PC-3 (cell line): Measurements from ENCODE around the gene NPFFR1.
"Not testable (repeated sequence)": the region's sequence is repeated elsewhere in the genome, so short reads cannot be mapped to it uniquely, and the experiment has no call there.

Experiments
- EZH2 ChIP-seq: fragments of 300-600 bp; sonication (generic); IDR thresholded peaks from one replicate; pipeline ENCODE4 v1.6.1; 2017; ENCODE audit warnings: antibody characterized with exemption, mild to moderate bottlenecking, low read length; ENCODE audit not compliant: unreplicated experiment
- EZH2phosphoT487 ChIP-seq: fragments of 300-600 bp; sonication (generic); IDR thresholded peaks from 2 replicates; pipeline ENCODE4 v1.6.1; 2018; ENCODE audit warnings: mild to moderate bottlenecking, antibody characterized with exemption, low read length, borderline replicate concordance
- TF ChIP-seq, protein P1 (sequence below): fragments of 300-600 bp; sonication (generic); conservative IDR thresholded peaks from 2 replicates; pipeline ENCODE4 v1.5.1; 2017; ENCODE audit warnings: antibody characterized with exemption, low read depth, mild to moderate bottlenecking, low read length

DNA sequence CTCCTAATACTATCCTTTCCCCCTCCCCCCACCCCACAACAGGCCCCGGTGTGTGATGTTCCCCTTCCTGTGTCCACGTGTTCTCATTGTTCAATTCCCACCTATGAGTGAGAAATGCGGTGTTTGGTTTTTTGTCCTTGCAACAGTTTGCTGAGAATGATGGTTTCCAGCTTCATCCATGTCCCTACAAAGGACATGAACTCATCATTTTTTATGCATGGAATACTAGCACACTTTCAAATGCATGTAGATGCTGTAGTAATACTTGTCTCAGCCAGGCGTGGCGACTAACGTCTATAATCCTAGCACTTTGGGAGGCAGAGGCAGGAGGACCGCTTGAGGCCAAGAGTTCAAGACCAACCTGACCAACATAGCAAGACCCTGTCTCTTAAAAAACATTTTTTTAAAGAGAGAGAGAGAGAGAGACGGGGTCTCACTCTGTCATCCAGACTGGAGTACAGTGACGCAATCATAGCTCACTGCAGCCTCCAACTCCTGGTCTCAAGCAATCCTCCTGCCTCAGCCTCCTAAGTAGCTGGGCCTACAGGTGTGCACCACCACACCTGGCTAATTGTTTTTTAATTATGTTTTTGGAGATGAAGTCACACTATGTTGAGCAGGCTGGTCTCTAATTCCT, 60.9 kb downstream of the NPFFR1 start:
- TF ChIP-seq, protein P1, sequence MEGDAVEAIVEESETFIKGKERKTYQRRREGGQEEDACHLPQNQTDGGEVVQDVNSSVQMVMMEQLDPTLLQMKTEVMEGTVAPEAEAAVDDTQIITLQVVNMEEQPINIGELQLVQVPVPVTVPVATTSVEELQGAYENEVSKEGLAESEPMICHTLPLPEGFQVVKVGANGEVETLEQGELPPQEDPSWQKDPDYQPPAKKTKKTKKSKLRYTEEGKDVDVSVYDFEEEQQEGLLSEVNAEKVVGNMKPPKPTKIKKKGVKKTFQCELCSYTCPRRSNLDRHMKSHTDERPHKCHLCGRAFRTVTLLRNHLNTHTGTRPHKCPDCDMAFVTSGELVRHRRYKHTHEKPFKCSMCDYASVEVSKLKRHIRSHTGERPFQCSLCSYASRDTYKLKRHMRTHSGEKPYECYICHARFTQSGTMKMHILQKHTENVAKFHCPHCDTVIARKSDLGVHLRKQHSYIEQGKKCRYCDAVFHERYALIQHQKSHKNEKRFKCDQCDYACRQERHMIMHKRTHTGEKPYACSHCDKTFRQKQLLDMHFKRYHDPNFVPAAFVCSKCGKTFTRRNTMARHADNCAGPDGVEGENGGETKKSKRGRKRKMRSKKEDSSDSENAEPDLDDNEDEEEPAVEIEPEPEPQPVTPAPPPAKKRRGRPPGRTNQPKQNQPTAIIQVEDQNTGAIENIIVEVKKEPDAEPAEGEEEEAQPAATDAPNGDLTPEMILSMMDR: not testable (repeated sequence)
- TF ChIP-seq EZH2, EZH2phosphoT487: not testable (repeated sequence)
